NOMO-1 (cell line): Measurements from ENCODE around the gene PGAM1.
A peak's percentile ranks its signal among the peaks of the same experiment; 100 is the strongest.

Source experiments
- DNase-seq, 2 experiments: peaks; one replicate each; lab custom pipeline; 2025; ENCODE audit not compliant: unreplicated experiment in 2 of 2; lab: John Stamatoyannopoulos, UW

The PGAM1 gene

DNA sequence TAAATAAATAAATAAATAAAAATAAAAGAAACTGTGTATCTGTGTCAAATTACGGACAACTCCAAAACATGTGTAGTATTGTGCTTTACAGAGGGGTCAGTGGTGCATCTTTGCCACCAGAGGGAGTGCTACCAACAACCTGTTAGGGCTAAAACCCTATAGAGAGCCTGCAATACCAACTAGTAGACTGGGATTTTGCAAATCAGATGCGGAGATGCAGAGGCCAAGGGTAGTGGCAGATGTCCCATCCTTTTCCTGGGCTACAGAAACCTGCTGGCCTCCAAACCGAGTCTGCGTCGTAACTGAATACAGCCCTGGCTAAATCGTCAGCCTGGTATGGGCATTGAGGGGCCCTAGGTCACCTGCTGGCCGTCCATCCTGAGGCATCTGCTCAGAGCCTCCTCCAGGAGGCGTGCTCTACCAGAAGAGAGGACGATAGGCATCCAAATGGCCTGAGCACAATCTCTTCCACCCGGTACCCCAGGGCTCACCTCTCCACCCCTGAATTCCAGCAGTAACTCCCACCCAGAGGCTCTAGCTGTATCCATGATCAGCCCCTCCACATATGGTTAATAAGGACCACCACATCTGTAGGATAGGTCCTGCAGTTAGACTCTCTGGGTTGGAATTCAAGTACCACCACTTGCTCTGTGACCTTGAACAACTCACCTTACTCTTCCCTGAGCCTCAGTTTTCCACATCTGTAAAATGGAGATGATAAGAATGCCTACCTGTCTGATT lies 18.6 kb upstream of the PGAM1 start:
- peak; percentile 95 to 98 for DNase-seq

DNA sequence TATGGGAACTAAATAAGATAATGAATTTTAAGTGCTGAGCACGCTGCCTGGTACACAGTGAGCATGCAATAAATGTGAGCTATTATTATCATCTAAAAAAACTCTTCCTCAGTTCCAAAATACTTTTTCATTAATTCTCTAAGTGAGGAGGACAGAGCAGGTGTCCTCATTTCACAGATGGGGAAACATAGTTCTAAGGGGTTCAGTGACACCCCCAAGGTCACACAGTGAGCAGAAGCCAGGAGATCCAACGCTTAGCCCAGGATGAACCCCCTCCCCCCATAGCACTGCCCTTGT lies 18.1 kb upstream of the PGAM1 start:
- DNase-seq, result no peak

DNA sequence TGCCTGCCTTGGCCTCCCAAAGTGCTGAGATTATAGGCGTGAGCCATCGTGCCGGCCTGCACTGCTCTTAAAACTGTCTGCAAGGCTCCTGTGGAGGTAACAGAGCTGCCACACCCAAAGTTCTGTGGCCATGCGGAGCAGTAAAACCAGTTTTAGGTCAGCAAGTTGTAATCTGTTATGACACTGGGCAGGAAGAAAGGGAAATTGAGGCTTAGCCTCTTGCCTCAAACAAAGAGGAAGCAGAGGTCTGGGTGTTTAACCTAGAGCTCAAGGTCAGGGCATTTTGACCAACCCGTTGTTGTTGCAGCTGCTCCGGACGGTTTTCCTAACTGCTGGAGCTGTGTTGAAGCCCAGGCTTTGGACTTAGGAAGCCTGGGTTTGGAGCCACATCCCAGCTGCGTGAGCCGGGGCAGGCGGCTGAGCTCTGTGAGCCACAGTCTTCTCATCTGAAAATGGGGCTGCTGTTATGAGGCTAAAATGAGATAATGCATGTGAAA lies 17.4 kb upstream of the PGAM1 start:
- DNase-seq, result peak; percentile 86 to 91

DNA sequence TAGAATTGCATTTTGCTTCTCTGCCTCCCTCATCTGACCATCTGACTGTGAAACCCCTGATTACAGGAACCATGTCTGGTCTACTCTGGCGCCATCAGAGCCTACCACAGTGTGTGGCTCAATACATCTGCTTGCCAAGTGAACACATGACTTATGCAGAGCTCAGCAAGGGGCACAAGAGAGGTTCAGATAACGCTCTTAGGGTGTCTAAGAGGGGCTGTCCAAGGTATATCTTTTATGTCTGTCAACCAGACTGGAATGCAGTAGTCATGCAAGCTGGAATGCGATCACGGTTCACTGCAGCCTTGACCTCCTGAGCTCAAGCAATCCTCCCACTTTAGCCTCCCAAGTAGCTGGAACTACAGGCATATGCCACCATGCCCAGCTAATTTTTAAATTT lies 14.6 kb upstream of the PGAM1 start:
- peak in 1 of 2 experiments; percentile 30 for DNase-seq

DNA sequence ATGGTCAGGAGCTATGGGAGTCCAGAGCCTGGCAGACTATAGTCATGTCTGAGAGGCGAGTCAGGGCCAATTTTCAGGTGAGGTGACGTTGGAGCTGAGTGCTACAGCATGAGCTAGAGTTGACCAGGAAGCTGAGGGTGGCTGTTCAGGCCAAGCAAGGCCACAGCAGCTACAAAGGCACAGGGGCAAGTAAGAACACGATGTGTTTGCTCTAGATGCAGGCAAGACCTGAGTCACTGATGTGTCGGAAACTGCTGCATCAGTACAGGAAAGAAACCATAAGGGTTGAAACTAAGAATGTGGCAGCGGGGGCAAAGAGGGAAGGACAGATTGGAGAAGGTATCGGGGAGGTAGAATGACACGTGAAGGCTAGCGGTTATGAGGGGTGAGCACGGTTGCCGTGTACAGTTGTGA lies 13.1 kb upstream of the PGAM1 start:
- DNase-seq, result peak; percentile 37 to 56

DNA sequence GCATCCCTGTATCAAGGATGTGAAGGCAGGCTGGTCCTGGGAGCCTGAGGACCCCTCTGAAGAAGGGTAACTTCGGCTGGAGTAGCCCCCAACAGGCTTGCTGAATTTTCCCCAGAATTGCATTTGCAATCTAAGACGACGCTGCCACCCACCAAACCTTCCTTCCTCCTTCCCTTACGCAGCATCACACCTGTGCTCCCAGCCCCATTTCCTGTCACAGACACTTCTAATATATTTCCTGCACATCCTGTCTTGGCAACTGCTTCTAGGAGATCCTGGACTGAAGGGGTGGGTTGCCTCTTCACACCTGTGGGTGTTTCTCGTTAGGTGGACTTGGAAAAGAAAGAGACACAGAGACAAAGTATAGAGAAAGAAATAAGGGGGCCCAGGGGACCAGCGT lies 9.4 kb upstream of the PGAM1 start:
- DNase-seq, result no peak

DNA sequence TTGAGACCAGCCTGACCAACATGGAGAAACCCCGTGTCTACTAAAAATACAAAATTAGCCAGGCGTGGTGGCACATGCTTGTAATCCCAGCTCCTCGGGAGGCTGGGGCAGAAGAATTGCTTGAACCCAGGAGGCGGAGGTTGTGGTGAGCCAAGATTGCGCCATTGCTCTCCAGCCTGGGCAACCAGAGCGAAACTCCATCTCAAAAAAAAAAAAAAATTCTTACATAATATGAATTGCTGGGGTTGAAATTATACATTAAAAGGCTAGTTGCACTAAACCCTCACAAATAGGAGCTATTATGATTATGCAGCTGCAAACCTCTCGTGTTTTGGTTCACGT lies 2.3 kb upstream of the PGAM1 start:
- DNase-seq, result peak in 1 of 2 experiments; percentile 24

DNA sequence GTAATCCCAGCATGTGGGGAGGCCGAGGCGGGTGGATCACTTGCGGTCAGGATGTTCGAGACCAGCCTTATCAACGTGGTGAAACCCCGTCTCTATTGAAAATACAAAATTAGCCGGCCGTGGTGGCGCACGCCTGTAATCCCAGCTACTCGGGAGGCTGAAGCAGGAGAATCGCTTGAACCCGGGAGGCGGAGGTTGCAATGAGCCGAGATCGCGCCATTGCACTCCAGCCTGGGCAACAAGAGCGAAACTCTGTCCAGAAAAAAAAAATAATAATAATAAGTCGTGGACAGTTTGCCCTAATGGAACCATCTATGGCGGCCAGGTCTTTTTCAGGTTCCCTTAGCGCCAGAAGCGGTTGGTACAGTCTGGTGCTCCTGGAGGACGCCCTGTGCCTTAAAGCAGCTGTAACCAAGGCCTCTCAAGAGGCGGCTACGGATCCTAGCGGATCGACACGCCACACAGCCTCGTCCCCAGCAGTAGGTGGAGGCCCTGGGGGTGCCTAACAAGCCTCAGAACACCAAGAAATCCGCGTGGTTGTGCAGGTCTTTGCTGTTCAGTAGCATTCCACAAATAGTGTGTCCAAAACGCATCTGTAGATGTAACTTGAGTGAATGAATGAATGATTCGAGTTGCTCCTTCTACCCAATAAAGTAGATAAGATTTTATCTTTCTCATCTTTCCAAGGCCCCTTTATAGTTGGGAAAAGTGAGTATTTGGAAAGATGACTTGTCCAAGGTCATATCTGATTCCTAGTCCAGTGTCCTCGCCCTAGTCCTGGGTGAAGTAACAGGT lies 982 bp downstream of the PGAM1 start:
- no peak for DNase-seq

DNA sequence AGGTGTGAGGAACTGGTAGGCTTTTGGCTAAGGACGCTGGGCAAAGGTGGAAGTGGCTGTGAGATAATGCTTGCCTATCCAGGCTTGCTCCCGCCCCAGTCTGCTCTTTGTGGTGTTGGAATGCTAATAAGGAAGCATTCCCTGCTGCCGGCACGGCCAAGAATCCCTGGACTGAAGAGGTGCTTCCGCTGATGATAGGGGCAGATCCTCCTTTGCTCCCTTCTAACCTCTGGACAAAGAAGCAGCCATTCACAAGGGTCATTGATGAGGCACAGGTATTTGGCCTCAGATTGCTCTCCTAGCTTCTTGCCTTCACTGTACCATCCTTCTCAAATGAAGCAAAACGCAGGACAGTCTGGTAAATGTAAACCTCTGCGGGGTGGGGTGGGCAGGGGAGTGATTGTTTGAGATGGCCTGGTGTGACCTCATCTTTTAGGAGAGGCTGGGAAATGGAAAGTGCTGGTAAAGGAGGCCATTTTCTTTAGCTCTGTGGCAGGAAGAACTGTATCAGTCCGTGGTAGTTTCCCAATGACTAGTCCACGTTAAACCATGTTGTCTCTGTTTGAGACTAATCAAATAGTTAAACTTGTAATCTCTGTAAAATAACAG lies 1.7 kb downstream of the PGAM1 start:
- peak in 1 of 2 experiments; percentile 23 for DNase-seq

DNA sequence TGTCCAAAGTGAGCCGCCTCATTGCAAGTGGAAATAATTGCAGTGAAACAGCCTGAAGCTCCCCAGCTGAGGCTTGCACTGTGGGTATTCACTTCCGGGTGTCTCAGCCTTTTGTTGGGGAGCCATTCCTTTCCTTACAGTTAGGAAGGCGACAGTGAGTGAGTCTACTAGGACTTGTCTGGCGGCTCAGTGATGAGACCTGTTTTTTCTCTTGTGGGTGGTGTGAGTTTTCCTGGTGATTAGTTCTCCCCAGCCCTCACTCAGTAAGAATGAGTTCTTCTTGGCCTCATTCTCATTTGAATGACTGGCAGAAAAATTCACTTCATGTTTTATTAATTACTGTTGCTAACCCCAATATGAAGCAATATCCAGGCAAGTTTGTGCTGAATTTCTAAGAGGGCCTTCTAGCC lies 2.6 kb downstream of the PGAM1 start:
- peak; percentile 31 to 69 for DNase-seq

DNA sequence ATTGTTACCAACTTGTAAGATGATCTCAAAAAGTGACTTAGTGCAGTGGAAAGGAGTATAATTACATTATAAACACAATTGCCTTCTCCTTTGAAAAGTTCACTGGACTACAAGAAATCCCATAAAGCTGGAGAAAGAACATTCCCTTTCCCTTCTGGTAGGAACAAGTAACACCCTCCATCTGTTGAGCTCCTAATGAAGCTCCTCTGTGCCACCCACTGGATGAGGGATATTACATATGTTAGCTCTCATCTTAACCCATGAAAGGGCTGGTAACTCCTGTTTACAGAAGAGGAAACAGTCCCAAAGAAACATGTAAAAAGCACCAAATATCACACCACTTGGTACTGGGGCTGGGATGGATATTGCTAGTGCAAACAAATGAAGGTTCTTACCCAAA lies 8.1 kb downstream of the PGAM1 start:
- no peak for DNase-seq

DNA sequence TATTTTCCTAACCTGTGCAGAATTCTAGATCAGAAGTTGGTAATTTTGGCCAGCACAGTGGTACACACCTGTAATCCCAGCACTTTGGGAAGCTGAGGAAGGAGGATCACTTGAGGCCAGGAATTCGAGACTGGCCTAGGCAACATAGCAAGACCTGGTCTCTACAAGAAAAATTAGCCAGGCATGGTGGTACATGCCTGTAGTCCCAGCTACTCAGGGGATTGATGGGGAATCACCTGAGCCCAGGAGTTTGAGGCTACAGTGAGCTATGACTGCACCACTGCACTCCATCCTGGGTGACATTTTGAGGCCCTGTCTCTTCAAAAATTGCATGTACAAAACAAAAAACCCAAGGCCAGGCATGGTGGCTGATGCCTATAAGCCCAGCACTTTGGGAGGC lies 8.6 kb downstream of the PGAM1 start:
- no peak for DNase-seq

DNA sequence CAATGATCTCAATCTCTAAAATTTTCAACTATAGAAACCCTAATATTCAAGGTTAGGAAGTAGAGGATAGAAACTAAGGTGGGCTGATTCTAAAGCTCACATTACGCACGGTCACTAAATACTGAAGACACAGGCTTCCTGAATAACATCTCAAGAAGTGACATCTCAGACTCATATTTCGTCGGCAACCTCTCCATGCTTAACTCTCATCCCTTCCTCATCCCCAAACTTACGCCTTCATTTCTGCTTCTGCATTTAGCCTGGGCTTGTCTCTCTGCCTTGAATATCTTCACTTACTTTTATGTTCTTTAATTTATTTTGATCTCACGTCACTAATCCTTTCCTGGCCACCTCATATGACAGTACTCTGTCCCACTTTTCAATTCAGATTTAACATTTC lies 9.2 kb downstream of the PGAM1 start:
- no peak for DNase-seq

DNA sequence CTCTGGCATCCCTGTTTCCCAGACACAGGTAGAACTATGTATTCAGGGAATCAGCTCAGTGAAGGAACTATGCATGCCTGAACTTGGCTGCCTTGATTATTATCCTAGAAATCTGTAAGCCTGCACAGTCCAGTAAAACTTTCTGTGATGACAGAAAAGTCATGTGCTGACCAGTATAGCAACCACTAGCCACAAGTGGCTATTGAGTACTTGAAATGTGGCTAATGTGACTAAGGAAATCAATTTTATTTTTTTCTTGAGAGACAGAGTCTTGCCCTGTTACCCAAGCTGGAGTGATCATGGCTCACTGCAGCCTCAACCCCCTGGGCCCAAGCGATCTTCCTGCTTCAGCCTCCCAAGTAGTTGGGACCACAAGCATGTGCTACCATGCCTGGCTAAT lies 16.3 kb downstream of the PGAM1 start:
- DNase-seq, result no peak

DNA sequence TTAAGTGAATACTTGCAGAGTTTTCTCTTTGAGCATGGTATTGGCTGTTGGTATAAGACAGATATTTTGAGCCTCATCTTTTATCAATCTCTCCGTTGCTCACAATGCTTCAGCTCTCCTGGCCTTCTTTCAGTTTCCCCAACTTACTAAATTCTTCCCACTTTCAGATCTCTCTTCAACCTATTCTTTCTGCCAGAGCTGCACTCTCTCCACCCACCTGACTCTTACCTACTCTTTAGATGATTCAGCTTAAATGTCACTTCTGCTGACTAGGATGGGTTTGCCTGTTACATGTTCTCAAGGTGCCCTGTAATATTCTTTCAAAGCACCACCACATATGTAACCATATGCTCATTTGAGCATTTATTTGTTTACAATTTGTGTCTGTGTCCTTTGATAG lies 18.2 kb downstream of the PGAM1 start:
- no peak for DNase-seq

DNA sequence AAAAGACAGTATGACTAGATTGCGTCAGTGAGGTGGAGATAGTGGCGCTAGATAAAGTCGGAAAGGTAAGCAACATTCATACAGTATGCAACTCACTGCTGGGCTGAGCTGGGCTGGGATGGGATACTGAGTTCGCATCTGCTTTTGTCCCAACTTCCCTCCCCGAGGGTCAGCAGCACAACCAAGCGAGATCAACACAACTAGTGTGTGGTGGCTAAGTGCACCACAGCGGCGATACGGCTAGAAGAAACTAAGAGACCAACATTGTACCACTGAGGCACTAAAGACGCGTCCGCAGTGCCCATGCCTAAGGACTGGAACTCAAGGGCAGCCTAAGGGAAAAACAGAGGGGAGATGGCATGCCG lies 19.3 kb downstream of the PGAM1 start:
- no peak for DNase-seq

DNA sequence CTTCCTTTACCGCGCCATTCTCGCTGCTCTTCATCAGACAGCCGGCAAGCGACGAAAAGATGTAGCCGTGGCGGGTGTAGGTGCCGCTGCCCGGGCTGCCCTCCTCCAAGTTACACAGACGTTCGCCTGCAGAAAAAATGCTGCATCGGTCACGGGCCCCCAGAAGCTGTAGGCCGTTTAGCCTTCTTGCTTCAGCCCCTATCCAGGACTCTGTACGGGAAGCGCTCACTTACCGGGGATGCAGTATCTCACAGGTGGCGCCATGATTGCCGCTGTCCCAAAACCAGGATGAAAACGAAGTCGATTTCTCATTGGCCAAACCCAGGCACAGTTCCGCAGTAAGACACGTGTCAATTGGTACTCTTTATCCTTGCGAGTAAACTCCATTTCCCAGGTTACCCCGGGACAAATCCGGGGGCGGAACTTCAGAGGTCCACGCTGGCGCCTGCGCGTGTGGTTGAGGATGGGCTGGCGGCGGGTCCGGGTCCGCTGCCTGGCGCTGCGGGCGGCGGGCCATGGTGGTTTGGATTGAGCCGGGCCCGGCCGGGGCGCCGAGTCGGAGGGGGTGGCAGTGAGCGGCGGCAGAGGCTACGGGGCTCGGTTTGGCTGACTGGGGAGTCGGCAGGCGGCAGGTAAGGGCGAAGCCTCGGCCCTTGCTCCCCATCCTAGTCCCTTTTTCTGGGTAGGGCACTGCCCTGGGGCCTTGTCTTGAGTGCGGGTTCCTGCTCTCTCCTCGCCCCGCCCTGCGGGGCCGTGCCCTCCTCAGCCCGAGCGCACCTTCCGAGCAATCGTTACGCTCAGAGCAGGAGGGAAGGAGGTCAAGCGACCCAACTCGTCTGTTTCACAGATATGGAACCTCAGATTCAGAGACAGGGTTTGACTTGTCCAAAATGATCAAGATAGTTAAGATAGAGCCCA lies 20.0 kb downstream of the PGAM1 start, which contains the start of the genes EXOSC1 and ZDHHC16:
Gene EXOSC1 (minus strand): TSS at position 285 of the 918 bp plus-strand sequence. CDS start 21 bp downstream, at position 264.
Gene ZDHHC16 (plus strand): TSS at position 454 of the 918 bp plus-strand sequence. CDS start 5,501 bp downstream, outside the sequence.
- peak; percentile 96 for DNase-seq

DNA sequence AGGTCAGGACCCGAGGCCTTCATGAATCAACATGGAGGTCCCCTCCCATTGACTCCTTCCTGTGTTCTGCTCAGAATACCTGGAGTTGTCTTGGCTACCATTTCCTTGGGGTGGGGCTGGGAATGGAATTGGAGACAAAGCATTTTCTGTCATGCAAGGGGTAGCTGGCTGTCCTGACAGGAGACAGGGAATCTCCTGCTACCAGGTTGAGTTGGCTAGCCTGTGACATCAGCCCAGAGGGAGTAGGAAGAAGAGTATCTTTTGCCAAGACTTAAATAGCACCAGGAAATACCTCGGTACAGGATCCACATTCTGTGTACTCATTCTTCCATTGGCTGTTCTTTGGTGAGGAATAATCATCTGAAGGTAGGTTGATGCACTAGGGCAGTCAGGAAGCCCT lies 24.8 kb downstream of the PGAM1 start:
- DNase-seq, result no peak

DNA sequence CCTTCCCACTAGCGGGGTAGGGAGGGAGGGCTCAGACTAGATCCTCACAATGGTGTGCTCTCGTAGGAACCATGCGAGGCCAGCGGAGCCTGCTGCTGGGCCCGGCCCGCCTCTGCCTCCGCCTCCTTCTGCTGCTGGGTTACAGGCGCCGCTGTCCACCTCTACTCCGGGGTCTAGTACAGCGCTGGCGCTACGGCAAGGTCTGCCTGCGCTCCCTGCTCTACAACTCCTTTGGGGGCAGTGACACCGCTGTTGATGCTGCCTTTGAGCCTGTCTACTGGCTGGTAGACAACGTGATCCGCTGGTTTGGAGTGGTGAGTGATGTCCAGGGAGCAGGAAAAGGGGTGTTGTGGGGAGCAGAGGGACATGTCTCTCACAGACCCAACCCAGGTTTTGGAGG lies 25.6 kb downstream of the PGAM1 start:
- no peak for DNase-seq

DNA sequence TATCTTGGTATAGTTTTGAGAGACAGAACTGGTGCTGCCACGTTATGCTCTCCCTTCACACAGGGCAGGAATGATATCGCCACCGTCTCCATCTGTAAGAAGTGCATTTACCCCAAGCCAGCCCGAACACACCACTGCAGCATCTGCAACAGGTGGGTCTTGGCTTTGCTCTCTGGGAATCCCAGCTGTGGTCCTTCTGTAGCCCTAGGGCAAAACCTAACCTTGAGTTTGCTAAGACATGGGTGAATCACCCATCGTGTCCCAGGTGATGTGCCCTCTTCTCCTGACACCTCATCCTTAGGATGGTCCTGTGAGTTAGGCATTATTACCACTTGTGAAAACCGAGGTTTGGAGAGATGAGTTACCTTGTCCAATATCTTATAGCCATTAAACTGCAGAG lies 26.4 kb downstream of the PGAM1 start:
- DNase-seq, result no peak
